Measurements from ENCODE around the gene POP4.

POP4 gene

GRCh38 chr19:29629836-29630534 lies 23.9 kb downstream of the POP4 start:
- DNase-seq (ENCODE audit: low read depth, low spot score), result no peak

- DNase-seq (ENCODE audit: low read depth, low spot score), result no peak
Measured at GRCh38 chr19:29630655-29631054, 24.6 kb downstream of the POP4 start.

- no peak for DNase-seq (ENCODE audit: low read depth, low spot score)
Measured at GRCh38 chr19:29631450-29631849, 25.4 kb downstream of the POP4 start.

DNA sequence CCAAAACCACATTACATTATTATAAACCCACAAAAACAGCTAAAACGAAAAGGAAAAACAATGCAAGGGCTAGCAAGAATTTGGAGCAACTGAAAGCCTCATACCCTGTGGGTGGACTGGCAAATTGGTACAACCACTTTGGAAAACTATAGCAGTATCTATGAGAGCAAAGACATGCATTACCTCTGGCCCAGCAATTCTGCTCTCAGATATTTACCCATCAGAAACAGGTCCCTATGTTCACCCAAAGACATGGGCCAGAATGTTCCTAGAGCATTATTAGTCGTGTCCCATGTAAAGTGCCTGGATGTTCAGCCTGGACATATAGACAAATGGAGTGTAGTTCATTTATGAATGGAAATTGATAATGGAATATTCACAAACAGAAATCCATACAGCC lies 27.9 kb downstream of the POP4 start:
- DNase-seq (ENCODE audit: low read depth, low spot score), result no peak

GRCh38 chr19:29634423-29635130 lies 28.5 kb downstream of the POP4 start:
- DNase-seq (ENCODE audit: low read depth, low spot score), result no peak

DNA sequence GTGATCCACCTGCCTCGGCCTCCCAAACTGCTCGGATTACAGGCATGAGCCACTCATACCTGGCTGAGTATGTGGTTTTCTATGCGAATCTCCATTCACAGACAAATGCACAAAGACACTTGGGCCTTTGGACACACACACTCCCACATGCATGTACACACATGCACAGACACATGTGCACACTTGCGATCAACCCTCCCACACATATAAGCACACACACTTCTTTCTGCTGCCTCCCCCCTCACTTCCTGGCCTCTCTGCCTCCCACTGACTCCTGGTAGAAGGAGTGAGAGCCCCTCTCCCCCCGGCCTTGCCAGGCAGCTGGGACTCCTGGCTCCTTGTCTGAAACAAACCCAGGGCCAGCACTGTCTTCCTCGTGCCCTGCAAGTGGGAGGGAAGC lies 29.9 kb downstream of the POP4 start:
- no peak for DNase-seq (ENCODE audit: low read depth, low spot score)

GRCh38 chr19:29636553-29637360 lies 30.7 kb downstream of the POP4 start:
- no peak for DNase-seq (ENCODE audit: low read depth, low spot score)

- no peak for DNase-seq (ENCODE audit: low read depth, low spot score)
Measured at GRCh38 chr19:29639086-29639485, 33.0 kb downstream of the POP4 start.

GRCh38 chr19:29640231-29640630 lies 34.1 kb downstream of the POP4 start:
- no peak for DNase-seq (ENCODE audit: low read depth, low spot score)

DNA sequence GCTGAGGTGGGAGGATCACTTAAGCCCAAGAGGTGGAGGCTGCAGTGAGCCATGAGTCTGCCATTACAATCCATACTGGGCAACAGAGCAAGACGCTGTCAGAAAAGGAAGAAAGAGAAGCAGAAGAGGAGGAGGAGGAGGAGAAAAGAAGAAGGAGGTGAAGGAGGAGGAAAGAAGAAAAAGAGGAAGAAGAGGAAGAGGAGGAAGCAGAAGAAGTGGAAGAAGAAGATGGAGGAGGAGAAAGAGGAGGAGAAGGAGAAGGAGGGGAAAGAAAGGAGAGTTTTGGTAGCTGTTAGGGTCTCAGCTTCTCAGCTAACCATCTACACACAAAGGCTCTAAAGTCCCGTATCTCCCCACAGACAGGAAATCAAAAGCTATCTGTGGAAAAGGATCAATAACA lies 35.5 kb downstream of the POP4 start:
- no peak for DNase-seq (ENCODE audit: low read depth, low spot score)

GRCh38 chr19:29643361-29643935 lies 37.4 kb downstream of the POP4 start:
- DNase-seq (ENCODE audit: low read depth, low spot score), result no peak

- DNase-seq (ENCODE audit: low read depth, low spot score), result no peak
Measured at GRCh38 chr19:29644210-29644609, 38.1 kb downstream of the POP4 start.

GRCh38 chr19:29645491-29645867 lies 39.4 kb downstream of the POP4 start:
- DNase-seq (ENCODE audit: low read depth, low spot score), result no peak

DNA sequence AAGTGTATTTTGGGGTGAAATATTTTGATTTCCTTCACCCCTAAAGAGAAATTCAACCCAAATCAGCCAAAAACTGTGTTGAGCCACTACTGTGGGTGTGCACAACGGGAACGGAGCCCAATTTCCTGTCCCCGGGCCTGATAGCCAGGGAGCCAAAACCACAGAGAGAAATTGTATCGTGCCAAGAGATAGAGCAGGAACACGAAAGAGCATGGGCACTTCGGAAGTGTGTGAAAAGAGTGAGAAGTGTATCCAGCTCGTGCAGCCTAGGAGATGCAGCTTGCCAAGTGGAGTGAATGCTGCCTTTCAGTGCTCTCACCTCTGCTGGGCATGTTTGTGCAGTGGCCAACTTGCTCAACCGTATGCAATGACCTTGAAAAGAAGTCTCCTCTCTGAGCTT lies 39.8 kb downstream of the POP4 start:
- no peak for DNase-seq (ENCODE audit: low read depth, low spot score)

DNA sequence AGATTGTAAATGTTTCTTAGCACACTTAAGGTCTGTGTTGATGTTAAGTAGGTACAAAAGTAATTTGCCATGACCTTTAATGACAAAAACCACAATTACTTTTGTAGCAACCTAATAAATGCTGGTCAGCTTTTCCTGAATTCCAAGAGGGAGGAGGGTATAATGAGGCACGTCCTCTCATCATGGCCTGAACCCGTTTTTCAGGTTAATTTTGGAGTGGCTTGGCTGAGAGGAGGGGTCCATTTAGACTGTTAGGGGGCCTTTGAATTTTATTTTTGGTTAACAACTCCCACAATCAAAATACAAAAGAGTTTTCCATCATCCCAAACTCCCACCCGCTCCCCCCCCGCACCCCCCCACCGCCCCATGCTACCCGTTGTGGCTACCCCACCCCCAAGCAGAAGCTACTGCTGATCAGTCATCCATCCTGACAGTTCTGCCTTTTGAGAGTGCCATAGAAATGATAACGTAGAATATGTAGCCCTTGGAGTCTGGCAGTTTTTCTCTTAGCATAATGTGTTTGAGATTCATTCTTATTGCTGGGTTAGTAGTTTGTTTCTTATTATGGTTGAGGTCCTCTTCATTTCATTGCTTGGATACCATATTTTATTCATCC lies 44.8 kb downstream of the POP4 start:
- no peak for DNase-seq (ENCODE audit: low read depth, low spot score)

GRCh38 chr19:29651622-29652394 lies 45.7 kb downstream of the POP4 start:
- no peak for DNase-seq (ENCODE audit: low read depth, low spot score)

GRCh38 chr19:29653398-29653797 lies 47.3 kb downstream of the POP4 start:
- no peak for DNase-seq (ENCODE audit: low read depth, low spot score)

GRCh38 chr19:29655648-29656335 lies 49.7 kb downstream of the POP4 start:
- DNase-seq (ENCODE audit: low read depth, low spot score), result no peak

DNA sequence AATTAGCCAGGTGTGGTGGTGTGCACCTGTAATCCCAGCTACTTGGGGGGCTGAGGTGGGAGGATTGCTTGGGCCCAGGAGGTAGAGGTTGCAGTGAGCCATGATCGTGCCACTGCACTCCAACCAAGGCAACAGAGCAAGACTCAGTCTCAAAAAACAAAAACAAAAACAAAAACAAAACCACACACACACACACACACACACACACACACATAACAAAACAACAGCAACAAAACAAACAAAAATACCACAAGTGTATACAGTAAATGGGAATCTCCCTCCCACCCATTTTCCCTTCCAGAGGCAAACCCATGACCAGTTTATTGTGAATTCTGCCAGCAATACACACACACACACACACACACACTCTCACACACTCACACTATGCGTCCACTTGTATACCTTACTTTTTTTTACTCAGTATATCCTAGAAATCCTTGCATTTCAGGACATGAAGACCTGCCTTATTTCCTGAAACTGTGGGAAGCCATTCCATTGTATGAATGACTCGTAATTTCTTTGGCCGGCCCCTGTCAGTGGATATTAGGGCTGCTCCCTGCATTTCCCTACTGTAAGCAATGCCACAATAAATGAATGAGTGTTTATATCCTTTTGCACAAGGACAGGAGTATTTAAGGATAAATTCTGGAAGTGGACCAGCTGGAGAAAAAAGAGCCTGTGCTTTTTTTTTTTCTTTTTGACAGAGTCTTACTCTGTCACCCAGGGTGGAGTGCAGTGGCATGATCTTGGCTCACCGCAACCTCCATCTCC lies 52.3 kb downstream of the POP4 start:
- no peak for DNase-seq (ENCODE audit: low read depth, low spot score)

- no peak for DNase-seq (ENCODE audit: low read depth, low spot score)
Measured at GRCh38 chr19:29660835-29661234, 54.8 kb downstream of the POP4 start.
